NT2/D1 (cell line): ENCODE measurements around the gene NLGN1.

Experiments used
- DNase-seq: peaks from one replicate; pipeline ENCODE4 v3.0.0-alpha.2; 2011; ENCODE audit warnings: low read depth, low spot score
- H3K27me3 ChIP-seq: 2 replicates; pipeline ENCODE4 v1.6.0; 2011; ENCODE audit warnings: mild to moderate bottlenecking; ENCODE audit not compliant: insufficient read length, insufficient read depth
- H3K36me3 ChIP-seq: 2 replicates; pipeline ENCODE4 v1.6.1; 2011; ENCODE audit warnings: mild to moderate bottlenecking, low read length, mixed read lengths; ENCODE audit not compliant: insufficient read depth, insufficient read length
- H3K4me1 ChIP-seq: 2 replicates; pipeline ENCODE4 v1.5.1; 2011; ENCODE audit not compliant: insufficient read depth, insufficient read length
- H3K4me3 ChIP-seq: 2 replicates; pipeline ENCODE4 v1.5.1; 2011; ENCODE audit warnings: low read depth; ENCODE audit not compliant: insufficient read length
- H3K9ac ChIP-seq: 2 replicates; pipeline ENCODE4 v1.6.0; 2011; ENCODE audit warnings: low read depth; ENCODE audit not compliant: insufficient read length
- H3K9me3 ChIP-seq: 2 replicates; pipeline ENCODE4 v1.5.1; 2011; ENCODE audit warnings: mild to moderate bottlenecking, low read length; ENCODE audit not compliant: insufficient read depth
- SUZ12 ChIP-seq: IDR thresholded peaks from 2 replicates; pipeline ENCODE4 v1.6.1; 2011; ENCODE audit not compliant: insufficient read length, insufficient read depth; ENCODE audit errors: extremely low read depth
- YY1 ChIP-seq: IDR thresholded peaks from 2 replicates; pipeline ENCODE4 v1.6.1; 2011; ENCODE audit not compliant: insufficient read length, insufficient read depth
- ZNF274 ChIP-seq: IDR thresholded peaks from 2 replicates; pipeline ENCODE4 v1.6.1; 2011; ENCODE audit warnings: mild to moderate bottlenecking, low read depth, low read length

The NLGN1 gene

GRCh38 chr3:174253940-174254339 is 856.4 kb downstream of the NLGN1 start:
- H3K27me3 ChIP-seq, result no peaks in the 10 kb centered on the region
- no peak overlapping the region for H3K4me3 ChIP-seq
- H3K4me1 ChIP-seq, result no peaks in the 10 kb centered on the region
- no peak overlapping the region for H3K9ac ChIP-seq
- no peaks in the 10 kb centered on the region for H3K36me3 ChIP-seq
- no peaks in the 10 kb centered on the region for H3K9me3 ChIP-seq
- TF ChIP-seq YY1 (no peak), SUZ12 (no peak), ZNF274 (no peak)
- DNase-seq, result no peak

- TF ChIP-seq SUZ12 (no peak), YY1 (no peak), ZNF274 (no peak)
- Histone ChIP-seq H3K9me3 (no peaks in the 10 kb centered on the region), H3K4me3 (no peak overlapping the region), H3K36me3 (no peaks in the 10 kb centered on the region), H3K4me1 (no peaks in the 10 kb centered on the region), H3K9ac (no peak overlapping the region), H3K27me3 (no peaks in the 10 kb centered on the region)
- DNase-seq, result no peak
Measured at GRCh38 chr3:174255454-174255853, 857.9 kb downstream of the NLGN1 start.

- no peak for TF ChIP-seq YY1
- no peak for TF ChIP-seq ZNF274
- TF ChIP-seq SUZ12, result no peak
- no peak overlapping the region for H3K4me3 ChIP-seq
- no peaks in the 10 kb centered on the region for H3K4me1 ChIP-seq
- no peak overlapping the region for H3K9ac ChIP-seq
- H3K27me3 ChIP-seq, result no peaks in the 10 kb centered on the region
- no peak for DNase-seq
- H3K9me3 ChIP-seq, result no peaks in the 10 kb centered on the region
- H3K36me3 ChIP-seq, result no peaks in the 10 kb centered on the region
Measured at GRCh38 chr3:174266476-174266875, 868.9 kb downstream of the NLGN1 start.

- no peaks in the 10 kb centered on the region for H3K4me1 ChIP-seq
- no peak for DNase-seq
- TF ChIP-seq YY1 (no peak), SUZ12 (no peak), ZNF274 (no peak)
- H3K27me3 ChIP-seq, result no peaks in the 10 kb centered on the region
- no peaks in the 10 kb centered on the region for H3K36me3 ChIP-seq
- no peak overlapping the region for H3K9ac ChIP-seq
- no peaks in the 10 kb centered on the region for H3K9me3 ChIP-seq
- no peak overlapping the region for H3K4me3 ChIP-seq
Measured at GRCh38 chr3:174268061-174268460, 870.5 kb downstream of the NLGN1 start.

GRCh38 chr3:174268586-174268985 is 871.0 kb downstream of the NLGN1 start:
- Histone ChIP-seq H3K9me3 (no peaks in the 10 kb centered on the region), H3K27me3 (no peaks in the 10 kb centered on the region), H3K4me3 (no peak overlapping the region), H3K4me1 (no peaks in the 10 kb centered on the region), H3K36me3 (no peaks in the 10 kb centered on the region), H3K9ac (no peak overlapping the region)
- no peak for TF ChIP-seq YY1
- TF ChIP-seq ZNF274, result no peak
- TF ChIP-seq SUZ12, result no peak
- no peak for DNase-seq

- Histone ChIP-seq H3K4me3 (no peak overlapping the region), H3K4me1 (no peaks in the 10 kb centered on the region), H3K36me3 (no peaks in the 10 kb centered on the region), H3K27me3 (no peaks in the 10 kb centered on the region), H3K9ac (no peak overlapping the region), H3K9me3 (no peaks in the 10 kb centered on the region)
- DNase-seq, result no peak
- TF ChIP-seq YY1, result no peak
- no peak for TF ChIP-seq ZNF274
- no peak for TF ChIP-seq SUZ12
Measured at GRCh38 chr3:174270841-174271240, 873.3 kb downstream of the NLGN1 start.

GRCh38 chr3:174275336-174275735 is 877.8 kb downstream of the NLGN1 start:
- no peak for TF ChIP-seq SUZ12
- no peaks in the 10 kb centered on the region for H3K36me3 ChIP-seq
- no peak for DNase-seq
- H3K27me3 ChIP-seq, result no peaks in the 10 kb centered on the region
- no peaks in the 10 kb centered on the region for H3K9me3 ChIP-seq
- no peaks in the 10 kb centered on the region for H3K4me1 ChIP-seq
- H3K4me3 ChIP-seq, result no peak overlapping the region
- H3K9ac ChIP-seq, result no peak overlapping the region

- H3K4me3 ChIP-seq, result no peak overlapping the region
- no peak for DNase-seq
- no peaks in the 10 kb centered on the region for H3K4me1 ChIP-seq
- TF ChIP-seq ZNF274 (no peak), YY1 (no peak), SUZ12 (no peak)
- no peak overlapping the region for H3K9ac ChIP-seq
- no peaks in the 10 kb centered on the region for H3K36me3 ChIP-seq
- H3K27me3 ChIP-seq, result no peaks in the 10 kb centered on the region
- H3K9me3 ChIP-seq, result no peaks in the 10 kb centered on the region
Measured at GRCh38 chr3:174276826-174277225, 879.3 kb downstream of the NLGN1 start.
